IPS DF 6.9 (cell line): ENCODE results near the gene NTSR1.

Experiments used
- DNase-seq: peaks from one replicate; pipeline ENCODE4 v3.0.0-alpha.2; 2013; ENCODE audit warnings: low read depth, low spot score
- H3K27ac ChIP-seq: one replicate; pipeline ENCODE4 v1.5.1; 2013; ENCODE audit warnings: low read length, control low read depth
- H3K27me3 ChIP-seq: 2 replicates; pipeline ENCODE4 v1.6.1; 2013; ENCODE audit warnings: mild to moderate bottlenecking, low read length; ENCODE audit not compliant: control insufficient read depth, insufficient read depth
- H3K36me3 ChIP-seq: 2 replicates; pipeline ENCODE4 v1.6.1; 2013; ENCODE audit warnings: low read length; ENCODE audit not compliant: control insufficient read depth, insufficient read depth
- H3K4me1 ChIP-seq: 2 replicates; pipeline ENCODE4 v1.6.1; 2013; ENCODE audit warnings: low read length; ENCODE audit not compliant: control insufficient read depth, insufficient read depth
- H3K4me3 ChIP-seq: 2 replicates; pipeline ENCODE4 v1.5.1; 2013; ENCODE audit warnings: mild to moderate bottlenecking, low read length
- H3K9me3 ChIP-seq: 2 replicates; pipeline ENCODE4 v1.6.1; 2013; ENCODE audit warnings: low read length, inconsistent platforms; ENCODE audit not compliant: control insufficient read depth, insufficient read depth
- WGBS: extraction: QIAGEN DNeasy Blood & Tissue Kit; methylation state at CpG from one replicate; pipeline ENCODE4 v1.1.7; 2013; ENCODE audit warnings: mixed read lengths, missing lambda C conversion rate; ENCODE audit not compliant: insufficient read length, insufficient coverage; 5-methylcytosine and 5-hydroxymethylcytosine counted together

NTSR1 gene

GRCh38 chr20:62685781-62686555 lies 22.7 kb upstream of the NTSR1 start:
- no CpG with 5 or more reads among the region's 27 CpGs for WGBS
- no peak overlapping the region for H3K4me3 ChIP-seq
- H3K36me3 ChIP-seq: no peaks in the 10 kb centered on the region
- H3K27ac ChIP-seq: no peak overlapping the region
- DNase-seq: no peak
- H3K9me3 ChIP-seq: no peaks in the 10 kb centered on the region
- H3K27me3 ChIP-seq: no peaks in the 10 kb centered on the region
- no peaks in the 10 kb centered on the region; the same call in 1 of the 2 replicates for H3K4me1 ChIP-seq

DNA sequence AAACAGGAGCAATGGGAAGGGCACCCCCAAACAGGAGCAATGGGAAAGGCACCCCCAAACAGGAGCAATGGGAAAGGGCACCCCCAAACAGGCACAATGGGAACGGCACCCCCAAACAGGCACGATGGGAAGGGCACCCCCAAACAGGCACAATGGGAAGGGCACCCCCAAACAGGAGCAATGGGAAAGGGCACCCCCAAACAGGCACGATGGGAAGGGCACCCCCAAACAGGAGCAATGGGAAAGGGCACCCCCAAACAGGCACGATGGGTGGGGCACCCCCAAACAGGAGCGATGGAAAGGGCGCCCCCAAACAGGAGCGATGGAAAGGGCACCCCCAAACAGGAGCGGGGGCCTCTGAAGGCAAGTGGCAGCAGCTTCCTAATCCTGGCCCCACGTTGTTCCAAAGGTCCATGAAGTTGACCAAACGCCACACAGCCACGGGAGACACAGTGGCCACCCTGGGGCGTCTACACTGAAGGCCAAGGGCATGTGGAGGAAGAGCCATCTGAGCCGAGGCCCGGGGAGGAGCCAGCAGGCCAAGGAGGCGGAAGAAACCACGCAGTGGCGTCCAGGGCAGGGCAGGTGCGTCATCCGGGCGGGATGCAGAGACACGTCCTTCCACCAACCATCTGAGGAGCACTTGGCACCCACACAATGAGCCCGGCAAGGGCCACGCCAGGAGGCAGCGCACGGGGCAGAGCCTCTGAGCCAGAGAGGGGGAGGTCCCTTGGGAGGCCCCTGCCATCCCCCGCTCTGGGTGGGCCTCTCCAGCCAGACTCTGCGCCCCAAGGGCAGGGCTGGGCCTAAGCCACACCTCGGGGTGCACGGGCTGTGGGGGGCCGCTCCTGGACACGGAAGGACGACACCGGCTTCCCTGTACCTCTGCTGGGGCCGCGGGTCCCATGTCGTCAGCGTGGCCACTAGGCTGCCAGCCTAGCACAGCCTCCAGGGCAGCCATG lies 21.5 kb upstream of the NTSR1 start:
- no peak overlapping the region for H3K27ac ChIP-seq
- no peaks in the 10 kb centered on the region for H3K36me3 ChIP-seq
- no peaks in the 10 kb centered on the region for H3K9me3 ChIP-seq
- H3K27me3 ChIP-seq: no peaks in the 10 kb centered on the region
- no CpG with 5 or more reads among the region's 37 CpGs for WGBS
- DNase-seq: no peak
- H3K4me1 ChIP-seq: no peaks in the 10 kb centered on the region; the same call in 1 of the 2 replicates
- no peak overlapping the region for H3K4me3 ChIP-seq

- Histone ChIP-seq H3K4me3 (no peak overlapping the region), H3K27me3 (no peaks in the 10 kb centered on the region), H3K9me3 (no peaks in the 10 kb centered on the region), H3K4me1 (no peaks in the 10 kb centered on the region; the same call in 1 of the 2 replicates), H3K27ac (no peak overlapping the region), H3K36me3 (no peaks in the 10 kb centered on the region)
- no peak for DNase-seq
- no CpG with 5 or more reads among the region's 11 CpGs for WGBS
These were observed 20.6 kb upstream of the NTSR1 start for GRCh38 chr20:62688083-62688482.

DNA sequence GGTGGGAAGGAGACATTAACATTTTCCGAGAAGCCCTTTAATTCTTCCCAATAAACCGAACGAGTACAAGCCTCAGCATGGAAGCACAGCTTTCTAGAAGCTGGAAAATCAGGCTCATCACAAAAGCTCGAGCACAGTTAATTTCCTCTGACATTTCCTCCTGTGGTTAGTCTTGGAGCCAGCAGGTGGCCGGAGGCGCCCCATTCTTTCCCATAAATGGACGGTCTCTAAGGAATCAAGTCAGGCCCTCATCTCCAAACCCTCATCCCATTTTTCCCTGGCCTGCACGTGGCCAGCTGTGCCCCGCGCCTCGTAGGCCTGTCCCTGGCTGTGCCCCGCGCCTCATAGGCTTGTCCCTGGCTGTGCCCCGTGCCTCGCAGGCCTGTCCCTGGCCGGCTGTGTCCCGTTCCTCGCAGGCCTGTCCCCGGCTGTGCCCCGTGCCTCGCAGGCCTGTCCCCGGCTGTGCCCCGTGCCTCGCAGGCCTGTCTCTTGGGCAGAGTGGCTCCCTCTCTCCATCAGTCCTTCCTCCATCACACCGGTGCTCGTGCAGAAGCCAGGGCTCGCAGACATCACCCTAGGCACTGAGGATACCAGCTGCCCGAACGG lies 19.7 kb upstream of the NTSR1 start:
- H3K4me1 ChIP-seq: no peaks in the 10 kb centered on the region; the same call in 1 of the 2 replicates
- no peaks in the 10 kb centered on the region for H3K9me3 ChIP-seq
- WGBS: no CpG with 5 or more reads among the region's 29 CpGs
- DNase-seq: no peak
- H3K36me3 ChIP-seq: no peaks in the 10 kb centered on the region
- H3K27ac ChIP-seq: no peak overlapping the region
- H3K4me3 ChIP-seq: no peak overlapping the region
- no peaks in the 10 kb centered on the region for H3K27me3 ChIP-seq

- no peak for DNase-seq
- H3K27me3 ChIP-seq: no peaks in the 10 kb centered on the region
- no peaks in the 10 kb centered on the region for H3K36me3 ChIP-seq
- no peak overlapping the region for H3K4me3 ChIP-seq
- no CpG with 5 or more reads among the region's 17 CpGs for WGBS
- H3K4me1 ChIP-seq: no peaks in the 10 kb centered on the region; the same call in 1 of the 2 replicates
- no peaks in the 10 kb centered on the region for H3K9me3 ChIP-seq
- no peak overlapping the region for H3K27ac ChIP-seq
These were observed 18.8 kb upstream of the NTSR1 start for GRCh38 chr20:62689861-62690260.

- H3K36me3 ChIP-seq: no peaks in the 10 kb centered on the region
- no peaks in the 10 kb centered on the region for H3K9me3 ChIP-seq
- no peaks in the 10 kb centered on the region for H3K27me3 ChIP-seq
- no peak overlapping the region for H3K4me3 ChIP-seq
- WGBS: no CpG with 5 or more reads among the region's 17 CpGs
- no peak for DNase-seq
- H3K4me1 ChIP-seq: no peaks in the 10 kb centered on the region; the same call in 1 of the 2 replicates
- H3K27ac ChIP-seq: no peak overlapping the region
These were observed 18.3 kb upstream of the NTSR1 start for GRCh38 chr20:62690261-62690820.

- Histone ChIP-seq H3K4me3 (no peak overlapping the region), H3K27ac (no peak overlapping the region), H3K4me1 (no peaks in the 10 kb centered on the region; the same call in 1 of the 2 replicates), H3K27me3 (no peaks in the 10 kb centered on the region), H3K9me3 (no peaks in the 10 kb centered on the region), H3K36me3 (no peaks in the 10 kb centered on the region)
- WGBS: no CpG with 5 or more reads among the region's 15 CpGs
- no peak for DNase-seq
These were observed 17.1 kb upstream of the NTSR1 start for GRCh38 chr20:62691487-62691886.

DNA sequence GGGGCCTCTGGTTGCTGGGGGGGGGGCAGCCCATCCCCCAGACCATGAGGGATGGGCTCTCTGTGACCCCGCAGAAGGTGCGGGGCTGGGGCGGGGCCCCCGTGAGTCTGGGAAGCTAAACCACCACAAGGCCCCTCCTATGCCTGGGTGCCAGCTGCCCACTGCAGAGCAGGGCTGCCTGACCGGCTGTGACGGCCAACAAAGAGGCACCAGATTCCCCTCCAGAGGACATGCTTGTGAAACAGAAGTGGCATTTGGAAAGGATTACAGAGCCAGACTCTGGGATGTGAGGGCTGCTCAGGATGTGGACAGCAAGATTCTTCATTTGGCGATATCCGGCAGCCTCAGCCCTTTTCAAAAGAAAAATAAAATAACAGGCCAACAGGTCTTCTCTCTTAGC lies 16.5 kb upstream of the NTSR1 start:
- no peak overlapping the region for H3K27ac ChIP-seq
- no peaks in the 10 kb centered on the region; the same call in 1 of the 2 replicates for H3K4me1 ChIP-seq
- H3K27me3 ChIP-seq: no peaks in the 10 kb centered on the region
- no CpG with 5 or more reads among the region's 8 CpGs for WGBS
- DNase-seq: no peak
- no peak overlapping the region for H3K4me3 ChIP-seq
- H3K36me3 ChIP-seq: no peaks in the 10 kb centered on the region
- H3K9me3 ChIP-seq: no peaks in the 10 kb centered on the region

DNA sequence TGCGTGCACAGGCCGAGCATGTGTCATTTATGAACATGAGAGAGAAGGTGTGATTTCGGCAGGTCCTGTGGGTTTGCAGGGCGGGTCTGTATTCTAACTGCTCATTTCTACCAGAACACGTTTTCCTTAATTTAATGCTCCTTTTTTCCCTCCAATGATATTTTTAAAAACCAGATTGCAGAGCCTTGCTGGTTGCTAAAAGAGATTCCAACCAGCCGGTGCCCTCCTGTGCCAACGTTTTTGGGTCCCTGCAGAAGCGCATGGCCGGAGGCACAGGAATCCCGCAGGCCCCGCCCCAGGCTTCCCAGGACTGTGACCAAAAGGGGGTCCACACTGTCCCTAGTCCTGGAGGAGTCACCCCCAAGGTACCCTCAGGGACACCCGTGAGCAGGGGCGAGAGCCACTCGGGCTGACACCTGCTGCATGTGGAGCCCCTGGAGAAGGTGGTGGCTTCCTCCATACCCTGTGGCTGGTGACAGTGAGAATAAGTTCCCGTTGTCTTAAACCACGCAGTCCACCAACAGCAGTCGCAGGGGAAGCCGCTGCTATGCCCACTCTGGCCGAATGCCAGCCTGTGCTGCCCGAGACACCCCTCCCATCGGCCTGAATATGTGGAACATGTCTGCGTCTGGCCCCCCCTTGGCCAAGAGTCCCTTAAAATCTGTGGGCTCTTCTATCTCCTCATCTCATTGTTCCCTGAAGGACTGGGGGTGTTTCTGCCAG lies 15.7 kb upstream of the NTSR1 start:
- Histone ChIP-seq H3K36me3 (no peaks in the 10 kb centered on the region), H3K9me3 (no peaks in the 10 kb centered on the region), H3K4me1 (no peaks in the 10 kb centered on the region; the same call in 1 of the 2 replicates), H3K27me3 (no peaks in the 10 kb centered on the region), H3K27ac (no peak overlapping the region), H3K4me3 (no peak overlapping the region)
- no CpG with 5 or more reads among the region's 22 CpGs for WGBS
- no peak for DNase-seq
